Measurements from ENCODE around the gene TNFRSF19.

Gene TNFRSF19

GRCh38 chr13:23634897-23635296 is 64.7 kb downstream of the TNFRSF19 start:
- ChIA-PET POLR2A (no interaction called here), CTCF (no interaction called here)
- DNase-seq (ENCODE audit: extremely low spot score), result no peak
- TF ChIP-seq ARNT (IDR thresholded peaks at IDR 0.05) (no peak), BHLHE40 (IDR thresholded peaks at IDR 0.05; ENCODE audit: borderline replicate concordance) (no peak), ZNF384 (IDR thresholded peaks at IDR 0.05) (no peak), FOXM1 (IDR thresholded peaks at IDR 0.05; ENCODE audit: borderline replicate concordance) (no peak), CTBP1 (IDR thresholded peaks at IDR 0.05; ENCODE audit: borderline replicate concordance) (no peak), L3MBTL2 (conservative IDR thresholded peaks at IDR 0.05) (no peak), FOXK2 (IDR thresholded peaks at IDR 0.05) (no peak), LEF1 (IDR thresholded peaks at IDR 0.05; ENCODE audit: borderline replicate concordance) (no peak), NFRKB (IDR thresholded peaks at IDR 0.05) (no peak)

GRCh38 chr13:23636360-23636759 is 66.1 kb downstream of the TNFRSF19 start:
- ChIA-PET CTCF (interaction anchor here (0.7 kb wide), 1 partner anchor 66 kb away, joined by 3 read pairs; the partner anchor contains the start of gene TNFRSF19), POLR2A (no interaction called here)
- DNase-seq (ENCODE audit: extremely low spot score), result no peak
- TF ChIP-seq, protein P1, sequence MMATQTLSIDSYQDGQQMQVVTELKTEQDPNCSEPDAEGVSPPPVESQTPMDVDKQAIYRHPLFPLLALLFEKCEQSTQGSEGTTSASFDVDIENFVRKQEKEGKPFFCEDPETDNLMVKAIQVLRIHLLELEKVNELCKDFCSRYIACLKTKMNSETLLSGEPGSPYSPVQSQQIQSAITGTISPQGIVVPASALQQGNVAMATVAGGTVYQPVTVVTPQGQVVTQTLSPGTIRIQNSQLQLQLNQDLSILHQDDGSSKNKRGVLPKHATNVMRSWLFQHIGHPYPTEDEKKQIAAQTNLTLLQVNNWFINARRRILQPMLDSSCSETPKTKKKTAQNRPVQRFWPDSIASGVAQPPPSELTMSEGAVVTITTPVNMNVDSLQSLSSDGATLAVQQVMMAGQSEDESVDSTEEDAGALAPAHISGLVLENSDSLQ (IDR thresholded peaks at IDR 0.05), result no peak
- no peak for TF ChIP-seq SP1 (IDR thresholded peaks at IDR 0.05)
- TF ChIP-seq ZNF384 (IDR thresholded peaks at IDR 0.05), result no peak
- no peak for TF ChIP-seq L3MBTL2 (conservative IDR thresholded peaks at IDR 0.05)
- no peak for TF ChIP-seq ELF4 (IDR thresholded peaks at IDR 0.05)
- no peak for TF ChIP-seq CTBP1 (IDR thresholded peaks at IDR 0.05; ENCODE audit: borderline replicate concordance)
- no peak for TF ChIP-seq BHLHE40 (IDR thresholded peaks at IDR 0.05; ENCODE audit: borderline replicate concordance)
- no peak for TF ChIP-seq ARNT (IDR thresholded peaks at IDR 0.05)
- TF ChIP-seq SUZ12 (IDR thresholded peaks at IDR 0.05), result no peak
- TF ChIP-seq FOXK2 (IDR thresholded peaks at IDR 0.05), result no peak
- TF ChIP-seq TARDBP (IDR thresholded peaks at IDR 0.05), result no peak

DNA sequence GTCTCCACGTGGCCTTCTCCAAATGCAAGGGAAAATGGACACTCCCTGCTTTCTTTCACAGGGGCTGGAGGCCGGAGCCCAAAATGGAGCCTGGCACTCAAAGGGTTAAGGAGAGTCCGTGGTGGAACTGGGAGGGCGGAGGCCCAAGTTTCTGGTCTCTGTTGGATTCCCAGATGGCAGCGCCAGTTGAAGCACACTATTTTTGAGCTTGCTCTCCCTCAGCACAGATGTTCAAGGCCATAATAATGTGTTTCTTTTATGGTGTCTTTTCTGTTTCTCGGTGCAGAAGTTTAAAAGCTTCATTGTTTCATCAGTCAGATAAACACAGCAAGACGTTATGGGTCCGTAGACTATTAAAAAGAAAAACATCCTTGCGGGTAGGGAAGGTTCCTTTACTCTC is 67.6 kb downstream of the TNFRSF19 start:
- POLR2A ChIA-PET, result interaction anchor here (0.5 kb wide), 1 partner anchor 98 kb away, joined by 3 read pairs; no protein-coding TSS in a partner anchor
- CTCF ChIA-PET, result no interaction called here
- no peak for DNase-seq (ENCODE audit: extremely low spot score)
- TF ChIP-seq LEF1 (IDR thresholded peaks at IDR 0.05; ENCODE audit: borderline replicate concordance) (no peak), CTBP1 (IDR thresholded peaks at IDR 0.05; ENCODE audit: borderline replicate concordance) (no peak), TARDBP (IDR thresholded peaks at IDR 0.05) (no peak), HDGF (IDR thresholded peaks at IDR 0.05; ENCODE audit: borderline replicate concordance) (no peak), ZNF384 (IDR thresholded peaks at IDR 0.05) (no peak), SP1 (IDR thresholded peaks at IDR 0.05) (no peak), BHLHE40 (IDR thresholded peaks at IDR 0.05; ENCODE audit: borderline replicate concordance) (no peak), NFRKB (IDR thresholded peaks at IDR 0.05) (no peak), ELF4 (IDR thresholded peaks at IDR 0.05) (no peak), ARNT (IDR thresholded peaks at IDR 0.05) (no peak), FOXA1 (IDR thresholded peaks at IDR 0.05) (no peak), FOXM1 (IDR thresholded peaks at IDR 0.05; ENCODE audit: borderline replicate concordance) (no peak), SUZ12 (IDR thresholded peaks at IDR 0.05) (no peak), L3MBTL2 (conservative IDR thresholded peaks at IDR 0.05) (no peak), FOXK2 (IDR thresholded peaks at IDR 0.05) (no peak)
- TF ChIP-seq, protein P1 (IDR thresholded peaks at IDR 0.05), result no peak

- TF ChIP-seq ZNF384 (IDR thresholded peaks at IDR 0.05) (no peak), NFRKB (IDR thresholded peaks at IDR 0.05) (no peak), SP1 (IDR thresholded peaks at IDR 0.05) (no peak), BHLHE40 (IDR thresholded peaks at IDR 0.05; ENCODE audit: borderline replicate concordance) (no peak), FOXK2 (IDR thresholded peaks at IDR 0.05) (no peak), SUZ12 (IDR thresholded peaks at IDR 0.05) (no peak), HDGF (IDR thresholded peaks at IDR 0.05; ENCODE audit: borderline replicate concordance) (no peak)
- no peak for DNase-seq (ENCODE audit: extremely low spot score)
- ChIA-PET POLR2A (no interaction called here), CTCF (no interaction called here)
These were observed 69.5 kb downstream of the TNFRSF19 start for GRCh38 chr13:23639674-23640073.

DNA sequence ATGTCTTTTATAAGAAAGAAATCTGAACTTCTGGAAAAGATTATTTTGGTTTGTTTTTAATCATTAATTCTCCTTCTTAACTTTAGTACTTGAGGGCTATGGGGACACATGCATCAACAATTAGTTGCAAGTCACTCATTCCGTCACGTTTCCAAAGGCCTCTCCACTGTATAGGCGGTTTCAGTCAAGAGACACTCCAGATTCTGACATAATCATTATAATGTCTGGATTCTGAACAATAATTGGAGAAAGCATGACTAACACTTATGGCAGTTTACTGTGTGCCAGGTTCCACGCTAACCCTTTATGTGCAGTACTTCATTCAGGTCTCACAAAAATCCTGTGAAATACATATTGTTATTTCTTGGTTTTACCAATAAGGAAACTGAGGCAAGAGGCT is 71.9 kb downstream of the TNFRSF19 start:
- ChIA-PET CTCF (no interaction called here), POLR2A (no interaction called here)
- no peak for DNase-seq (ENCODE audit: extremely low spot score)

DNA sequence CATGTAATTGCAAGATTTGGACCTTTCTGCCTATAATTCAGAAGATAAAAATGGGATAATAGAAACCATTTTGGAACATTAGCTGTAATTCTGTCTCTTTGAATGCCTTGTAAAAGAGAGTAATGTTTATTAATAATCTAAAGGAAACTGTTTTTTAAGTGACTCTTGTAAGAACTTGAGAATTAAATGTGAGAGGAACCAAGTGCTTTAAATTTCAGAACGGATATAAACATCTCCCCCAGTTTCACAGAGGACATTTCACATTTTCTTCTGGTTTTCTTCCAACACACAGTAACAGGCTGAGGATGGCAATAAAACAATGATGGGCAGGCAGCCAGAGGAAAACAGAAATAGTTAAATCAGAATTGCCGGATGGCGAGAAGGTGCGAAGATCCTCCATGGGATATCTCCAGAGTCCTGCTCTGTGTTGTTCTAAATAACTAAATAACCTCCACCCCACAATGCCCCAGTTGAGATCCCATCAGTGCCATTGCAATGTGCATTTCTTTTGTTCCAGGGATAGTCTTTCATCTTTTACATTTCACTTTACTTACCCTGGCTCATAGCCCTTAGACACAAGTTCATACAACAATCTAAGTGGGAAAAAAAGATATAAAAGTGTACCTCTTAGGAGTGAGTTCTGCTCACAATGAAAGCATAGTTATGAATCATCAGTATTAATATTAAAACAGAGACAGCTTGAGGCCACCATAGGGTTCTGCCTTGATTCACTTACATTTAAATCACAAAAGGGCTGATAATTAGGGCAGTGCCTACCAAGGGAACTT is 73.3 kb downstream of the TNFRSF19 start:
- TF ChIP-seq ELF4 (IDR thresholded peaks at IDR 0.05) (no peak), FOXA1 (IDR thresholded peaks at IDR 0.05) (no peak)
- ChIA-PET CTCF (no interaction called here), POLR2A (no interaction called here)
- DNase-seq (ENCODE audit: extremely low spot score), result no peak

More for the DNA sequence above, 71.9 kb downstream of the TNFRSF19 start:
- TF ChIP-seq LEF1 (IDR thresholded peaks at IDR 0.05; ENCODE audit: borderline replicate concordance) (no peak), ZNF384 (IDR thresholded peaks at IDR 0.05) (no peak), SP1 (IDR thresholded peaks at IDR 0.05) (no peak), ARNT (IDR thresholded peaks at IDR 0.05) (no peak), L3MBTL2 (conservative IDR thresholded peaks at IDR 0.05) (no peak), HDGF (IDR thresholded peaks at IDR 0.05; ENCODE audit: borderline replicate concordance) (no peak), SUZ12 (IDR thresholded peaks at IDR 0.05) (no peak), FOXK2 (IDR thresholded peaks at IDR 0.05) (no peak), CTBP1 (IDR thresholded peaks at IDR 0.05; ENCODE audit: borderline replicate concordance) (no peak)
- TF ChIP-seq, protein P1 (IDR thresholded peaks at IDR 0.05), result no peak
